GM12878 (cell line): Measurements from ENCODE around the gene PSMF1. TPM values are rescaled to one million over a fixed set of nuclear protein-coding genes. Genes with fewer than 3 reads are reported as not detected.

Source experiments
- ATAC-seq: fragments of 200-7000 bp; cut with Tn5 transposase; 3 replicates; pipeline ENCODE4 v1.9.1; 2020; ENCODE audit warnings: mild to moderate bottlenecking, moderate library complexity
- BruUV-seq: library from RNA; stranded (reverse); fragments of 400-500 nt; replicated peaks from 2 replicates; lab custom pipeline; 2021; lab: Mats Ljungman, UMichigan
- CTCF ChIA-PET: fragments of 300-600 bp; sonication (Branson Sonifier 250); formaldehyde crosslinking; extraction: SDS; loops from one replicate; lab custom pipeline; 2021; ENCODE audit warnings: inconsistent platforms; lab: Yijun Ruan, JAX
- POLR2A ChIA-PET: fragments of 350-600 bp; formaldehyde crosslinking; extraction: SDS; loops from one replicate; lab custom pipeline; 2021; ENCODE audit warnings: inconsistent platforms; lab: Charles Lee
- RAD21 ChIA-PET: fragments of 300-600 bp; sonication (Branson Sonifier 250); formaldehyde crosslinking; loops from one replicate; lab custom pipeline; 2023; ENCODE audit warnings: antibody characterized with exemption; ENCODE audit not compliant: unreplicated experiment; lab: Charles Lee
- SMC1A ChIA-PET: fragments of 300-600 bp; sonication (Branson Sonifier 250); formaldehyde crosslinking; loops from one replicate; lab custom pipeline; 2023; ENCODE audit not compliant: unreplicated experiment, uncharacterized antibody; lab: Charles Lee
- DNase-seq: peaks from one replicate; pipeline ENCODE4 v3.0.0-alpha.2; 2011; ENCODE audit warnings: low read depth, low spot score
- FAIRE-seq: peaks from 3 replicates; lab custom pipeline; 2011; peaks lifted over from hg19 to GRCh38; lab: Jason Lieb, UNC
- H2AFZ ChIP-seq: 2 replicates; pipeline ENCODE4 v1.6.0; 2011; ENCODE audit warnings: low read depth, low read length, control low read depth; ENCODE audit not compliant: control insufficient read depth
- H3K27ac ChIP-seq: 2 replicates; pipeline ENCODE4 v1.5.1; 2011; ENCODE audit warnings: control low read depth; ENCODE audit not compliant: control insufficient read depth, insufficient read depth
- H3K27me3 ChIP-seq, 2 experiments: replicated peaks in 1 of 2; 2 replicates each; pipeline versions ENCODE4 v1.6.0 to v1.6.1; 2011; ENCODE audit warnings: low read length in 1 of 2; ENCODE audit not compliant: control insufficient read depth in 2 of 2, insufficient read depth in 2 of 2
- H3K36me3 ChIP-seq, 2 experiments: 2 replicates each; pipeline ENCODE4 v1.5.1; 2011; ENCODE audit warnings: low read length in 1 of 2; ENCODE audit not compliant: control insufficient read depth in 2 of 2, insufficient read depth in 2 of 2
- H3K4me1 ChIP-seq: 2 replicates; pipeline ENCODE4 v1.6.1; 2011; ENCODE audit warnings: mild to moderate bottlenecking, low read length, moderate library complexity, mixed read lengths; ENCODE audit not compliant: control insufficient read depth, insufficient read depth
- H3K4me2 ChIP-seq: 2 replicates; pipeline ENCODE4 v1.6.0; 2011; ENCODE audit warnings: control low read depth; ENCODE audit not compliant: control insufficient read depth, insufficient read depth
- H3K4me3 ChIP-seq: fragments of 200-600 bp; sonication (generic); 2 replicates; pipeline ENCODE4 v1.5.1; 2016
- H3K79me2 ChIP-seq: 2 replicates; pipeline ENCODE4 v1.6.0; 2011; ENCODE audit warnings: low read length; ENCODE audit not compliant: control insufficient read depth, insufficient read depth
- H3K9ac ChIP-seq: 2 replicates; pipeline ENCODE4 v1.8.0; 2011; ENCODE audit warnings: low read length, control low read depth, mixed read lengths; ENCODE audit not compliant: control insufficient read depth, insufficient read depth
- H3K9me3 ChIP-seq: replicated peaks from 3 replicates; pipeline ENCODE4 v1.5.1; 2011; ENCODE audit warnings: mild to moderate bottlenecking, low read length; ENCODE audit not compliant: control insufficient read depth, insufficient read depth
- H4K20me1 ChIP-seq: 2 replicates; pipeline ENCODE4 v1.6.0; 2011; ENCODE audit not compliant: control insufficient read depth, insufficient read depth
- EZH2 ChIP-seq: IDR thresholded peaks from 2 replicates; pipeline ENCODE4 v1.6.1; 2012; ENCODE audit warnings: low read depth, mild to moderate bottlenecking, control low read depth, inconsistent platforms, low read length, borderline replicate concordance; ENCODE audit not compliant: control insufficient read depth
- IKZF2 ChIP-seq, 2 experiments: fragments of 450-650 bp; IDR thresholded peaks; 2 replicates each; pipeline ENCODE4 v1.6.1; 2017; ENCODE audit warnings: mild to moderate bottlenecking in 2 of 2, moderate library complexity in 2 of 2
- JUNB ChIP-seq: IDR thresholded peaks from 2 replicates; pipeline ENCODE4 v1.6.1; 2016; ENCODE audit warnings: antibody characterized with exemption, mild to moderate bottlenecking
- MYC ChIP-seq: IDR thresholded peaks from 2 replicates; pipeline ENCODE4 v1.6.1; 2011; ENCODE audit warnings: mild to moderate bottlenecking, low read length, moderate library complexity, inconsistent platforms; ENCODE audit not compliant: insufficient read depth, insufficient replicate concordance, insufficient read length, severe bottlenecking
- PRDM15 ChIP-seq: fragments of 450-650 bp; formaldehyde crosslinking; IDR thresholded peaks from 2 replicates; pipeline ENCODE4 v1.4.0; 2020; ENCODE audit warnings: mild to moderate bottlenecking, moderate library complexity
- YY1 ChIP-seq: IDR thresholded peaks from 2 replicates; pipeline ENCODE4 v1.6.1; 2011; ENCODE audit warnings: low read depth, mild to moderate bottlenecking, low read length
- WGBS: methylation state at CpG from one replicate; pipeline ENCODE4 v1.1.6; 2016; ENCODE audit warnings: low lambda C conversion rate; ENCODE audit not compliant: insufficient replicate concordance, insufficient coverage; ENCODE audit errors: missing lambda C conversion rate; 5-methylcytosine and 5-hydroxymethylcytosine counted together
- in situ Hi-C: fragments of 300-500 bp; cut with MboI; formaldehyde crosslinking; loops from 9 replicates; pipeline ENCODE4 v1.14.3; 2018; ENCODE audit warnings: mixed read lengths
- intact Hi-C: fragments of 100-400 bp; cut with micrococcal nuclease; formaldehyde crosslinking; loops from one replicate; pipeline ENCODE4 v1.14.2; 2022; ENCODE audit not compliant: unreplicated experiment
- polyA plus RNA-seq, 11 experiments: library from polyadenylated mRNA; depleted of rRNA in 4 of 11; unstranded in 6 of 11; stranded (reverse) in 5 of 11; fragments of >200 nt; fragmentation: Nextera tagmentation in 4 of 11; fragmentation: Illumina TruSeq in 1 of 11; extraction: Ambion mirVana in 4 of 11; extraction: Trizol in 1 of 11; gene quantifications; 1 replicate in 1 of 11; 2 replicates in 10 of 11; pipeline versions ENCODE4 v1.2.1 to v1.2.3, GENCODE V29; 2011 to 2016; ENCODE audit warnings: inconsistent platforms in 2 of 11, missing spikeins in 2 of 11, low read depth in 1 of 11
- total RNA-seq, 4 experiments: library from RNA; depleted of rRNA in 3 of 4; stranded (reverse); fragments of >200 nt in 3 of 4; fragmentation: Illumina TruSeq in 1 of 4; extraction: Trizol in 1 of 4; gene quantifications; 2 replicates each; pipeline versions ENCODE4 v1.2.1 to v1.2.3, GENCODE V29; 2013 to 2021

Gene PSMF1
- total and polyA plus RNA-seq, 10 of the 15 experiments (the other 5 are each of a cell fraction or from before 2014, with no cell fraction given): 14.2 to 173 (median 40.6) TPM

DNA sequence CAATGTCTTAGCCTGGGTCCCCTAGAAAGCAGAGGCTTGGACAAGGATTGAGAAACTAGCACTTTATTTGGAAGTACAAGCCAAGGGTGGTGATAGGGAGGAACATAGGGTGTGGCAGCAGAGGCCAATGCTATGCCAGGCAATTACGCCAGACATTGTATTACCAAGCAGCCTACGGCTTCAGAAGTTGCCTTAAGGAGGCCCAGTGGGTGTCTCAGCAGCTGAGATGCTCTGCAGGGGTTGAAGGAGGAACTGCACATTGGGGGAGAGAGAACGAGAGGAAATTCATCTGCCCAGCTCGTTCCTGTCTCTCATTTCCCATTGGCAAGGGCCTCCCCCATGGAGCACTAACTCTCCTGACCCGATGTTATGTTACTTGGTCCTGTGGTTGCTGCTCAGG is 85.7 kb downstream of the PSMF1 start:
- in situ Hi-C loops: no loop called here
- RAD21 ChIA-PET: no interaction called here
- H3K27me3 ChIP-seq: no peaks in the 10 kb centered on the region; a peak in 1 of 4 replicates

More for the DNA sequence above, 85.7 kb downstream of the PSMF1 start:
- H3K79me2 ChIP-seq: no peaks in the 10 kb centered on the region
- DNase-seq (no peak), FAIRE-seq (no peak), ATAC-seq (no peak)
- BruUV-seq: no TSS peak
- no peaks in the 10 kb centered on the region for H3K36me3 ChIP-seq
- H4K20me1 ChIP-seq: no peaks in the 10 kb centered on the region
- H2AFZ ChIP-seq: no peak overlapping the region
- H3K9ac ChIP-seq: no peak overlapping the region
- TF ChIP-seq PRDM15 (CRISPR knock-in tag) (no peak), EZH2 (no peak), IKZF2 (IDR thresholded peaks at IDR 0.05) (no peak), YY1 (no peak), MYC (no peak), JUNB (no peak)
- H3K9me3 ChIP-seq: no peaks in the 10 kb centered on the region
- POLR2A ChIA-PET: no interaction called here
- intact Hi-C loops: no loop called here
- SMC1A ChIA-PET: no interaction called here
- no peak overlapping the region for H3K4me2 ChIP-seq
- no peaks in the 10 kb centered on the region for H3K4me1 ChIP-seq
- H3K27ac ChIP-seq: no peak overlapping the region
- 8% methylated on average over 5 of the region's 5 CpGs for WGBS
- no peak overlapping the region for H3K4me3 ChIP-seq
- CTCF ChIA-PET: no interaction called here
